HuH-7.5 (cell line): ENCODE data around the gene PHF2.

Source experiments
- DNase-seq: peaks from one replicate; pipeline ENCODE4 v3.0.0; 2011; ENCODE audit warnings: low spot score

Gene PHF2

DNA sequence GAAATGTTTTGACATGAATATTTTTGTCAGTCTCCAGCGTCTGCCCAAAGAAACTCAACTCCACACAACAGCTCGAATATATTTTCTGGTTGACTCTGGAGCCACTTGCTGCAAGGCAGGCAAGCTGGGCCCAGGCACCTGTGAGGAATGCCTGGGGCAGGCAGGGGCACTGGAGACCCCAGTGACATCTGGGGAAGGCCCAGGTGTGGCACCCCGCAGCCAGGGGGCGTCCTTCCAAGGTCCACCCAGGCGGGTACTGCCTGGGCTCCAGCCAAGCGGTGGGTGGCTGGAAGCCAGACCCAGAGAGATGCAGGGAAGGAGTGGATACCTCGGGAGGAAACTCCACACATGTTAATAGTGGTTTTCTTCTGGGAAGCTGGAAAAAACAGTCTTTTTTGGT, 125.9 kb downstream of the PHF2 start:
- DNase-seq, result no peak

- no peak for DNase-seq
Measured at GRCh38 chr9:93708289-93708986, 132.1 kb downstream of the PHF2 start.

- DNase-seq, result no peak
Measured at GRCh38 chr9:93708987-93709302, 132.6 kb downstream of the PHF2 start.

GRCh38 chr9:93709600-93710369, 133.4 kb downstream of the PHF2 start:
- no peak for DNase-seq

DNA sequence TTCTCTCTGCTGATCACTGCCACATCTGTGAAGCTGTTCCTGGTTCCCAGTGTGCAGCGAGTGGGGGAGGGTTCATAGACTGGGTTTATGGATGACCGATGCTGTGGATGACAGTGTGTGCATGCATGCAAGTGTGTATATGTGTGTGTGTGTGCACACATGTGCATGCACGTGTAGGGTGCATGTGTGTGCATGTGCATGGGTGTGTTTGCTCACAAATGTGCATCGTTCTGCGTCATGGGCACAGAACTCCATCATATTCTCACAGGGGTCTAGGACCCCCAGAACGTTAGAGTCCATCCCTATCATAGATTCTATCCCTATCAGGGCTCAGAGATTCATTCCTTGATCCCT, 134.0 kb downstream of the PHF2 start:
- no peak for DNase-seq

GRCh38 chr9:93711002-93711401, 134.6 kb downstream of the PHF2 start:
- DNase-seq, result no peak

DNA sequence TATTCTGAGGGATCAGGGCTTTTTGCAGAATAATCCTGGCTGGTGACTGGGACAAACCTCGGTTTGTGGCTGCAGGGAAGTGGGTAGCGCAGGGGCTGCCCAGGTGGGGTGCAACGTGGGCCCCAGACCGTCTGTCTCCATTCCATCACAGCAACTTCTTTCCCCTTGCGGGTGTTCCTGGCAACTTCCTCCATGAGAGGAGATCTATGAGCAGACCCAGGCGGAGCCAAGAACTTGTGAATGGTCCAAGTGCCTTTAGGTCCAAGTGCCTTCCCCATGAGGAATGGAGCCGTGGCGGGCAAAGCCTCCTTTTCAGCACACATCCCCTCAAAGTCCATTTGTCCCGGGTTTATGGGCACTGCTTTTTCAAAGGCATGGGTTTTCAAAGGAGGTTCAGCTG, 136.5 kb downstream of the PHF2 start:
- DNase-seq, result no peak

GRCh38 chr9:93713716-93714115, 137.3 kb downstream of the PHF2 start:
- DNase-seq, result no peak

DNA sequence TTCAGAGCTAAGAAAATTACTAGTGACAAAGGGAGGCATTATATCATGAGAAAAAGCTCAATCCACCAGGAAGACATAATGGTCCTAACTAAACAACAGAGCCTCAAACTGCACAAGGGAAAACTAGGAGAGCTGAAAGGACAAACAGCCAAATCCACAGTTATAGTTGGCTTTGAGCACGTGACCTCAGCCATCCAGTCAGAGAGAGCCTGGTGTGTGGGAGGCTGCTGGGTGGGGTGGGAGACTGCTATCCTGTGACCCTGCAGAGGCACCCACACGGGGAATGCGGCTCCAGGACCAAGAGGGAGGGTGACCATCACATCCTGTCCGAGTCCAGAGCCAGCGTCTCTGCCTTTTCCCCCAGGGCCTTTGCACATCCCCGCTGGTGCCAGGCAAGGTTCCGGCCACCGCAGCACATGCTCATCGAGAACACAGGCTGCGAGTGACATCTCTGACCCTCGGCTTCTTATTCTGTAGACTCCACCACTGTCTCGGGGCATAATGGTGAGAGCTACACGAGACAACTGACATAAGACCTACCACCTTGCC, 145.1 kb downstream of the PHF2 start:
- DNase-seq, result no peak

GRCh38 chr9:93724852-93725251, 148.5 kb downstream of the PHF2 start:
- no peak for DNase-seq

- DNase-seq, result no peak
Measured at GRCh38 chr9:93725382-93725781, 149.0 kb downstream of the PHF2 start.

DNA sequence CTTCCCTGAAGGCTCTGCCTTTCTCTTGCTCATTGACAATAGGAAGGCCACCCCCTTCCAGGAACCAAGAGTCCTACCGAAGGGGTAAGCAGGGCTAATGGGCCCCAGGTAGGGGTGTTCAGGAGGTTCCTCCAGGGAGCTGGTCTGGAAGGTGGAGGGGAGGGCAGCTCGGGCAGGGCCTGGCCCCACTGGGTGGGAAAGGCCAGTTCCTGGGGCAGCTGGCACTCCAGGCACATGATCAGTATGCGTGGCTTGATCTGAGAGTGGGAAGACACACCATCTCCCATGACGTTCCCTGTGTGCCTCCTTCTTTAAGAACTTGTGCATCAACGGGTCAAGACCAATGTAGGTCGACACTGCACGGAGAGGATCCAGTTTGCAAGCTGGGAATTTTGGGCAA, 149.8 kb downstream of the PHF2 start:
- no peak for DNase-seq
